B cell (primary cell): ENCODE data around the gene ZNF438. TPM values are rescaled to one million over a fixed set of nuclear protein-coding genes. Genes with fewer than 3 reads are reported as not detected.

Experiments used
- ATAC-seq: fragments of 200-7000 bp; cut with Tn5 transposase; one replicate; pipeline ENCODE4 v1.10.0; 2021; ENCODE audit warnings: low read depth, mild to moderate bottlenecking, moderate number of reproducible peaks, moderate library complexity
- CTCF ChIA-PET: fragments of 350-600 bp; sonication (Branson Sonifier 250); formaldehyde crosslinking; loops from one replicate; lab custom pipeline; 2021; ENCODE audit warnings: antibody characterized with exemption, inconsistent platforms; lab: Charles Lee
- POLR2A ChIA-PET: fragments of 350-600 bp; sonication (Branson Sonifier 250); formaldehyde crosslinking; loops from one replicate; lab custom pipeline; 2021; ENCODE audit warnings: antibody characterized with exemption; lab: Charles Lee
- DNase-seq: peaks from one replicate; pipeline ENCODE4 v3.0.0; 2013
- H2AFZ ChIP-seq: 2 replicates; pipeline ENCODE4 v1.6.1; 2012; ENCODE audit warnings: mild to moderate bottlenecking, low read depth, low read length; ENCODE audit not compliant: insufficient read depth, poor library complexity, severe bottlenecking
- H3K27ac ChIP-seq, 2 donors: 1 replicate in 1 of 2; 2 replicates in 1 of 2; pipeline ENCODE4 v1.5.1; 2012 to 2013; ENCODE audit warnings: low read length in 2 of 2, mild to moderate bottlenecking in 2 of 2, moderate library complexity in 1 of 2
- H3K27me3 ChIP-seq, 4 experiments: fragments of 200-600 bp in 1 of 4; sonication (generic) in 1 of 4; replicated peaks in 1 of 4; 1 replicate in 2 of 4; 2 replicates in 2 of 4; pipeline versions ENCODE4 v1.6.1 to v1.7.0; 2013 to 2016; ENCODE audit warnings: low read length in 3 of 4, mild to moderate bottlenecking in 2 of 4, mixed read lengths in 1 of 4, moderate library complexity in 1 of 4; ENCODE audit not compliant: insufficient read depth in 4 of 4, control insufficient read depth in 3 of 4; ENCODE audit errors: control extremely low read depth in 1 of 4
- H3K36me3 ChIP-seq, 2 experiments: replicated peaks in 1 of 2; 1 replicate in 1 of 2; 2 replicates in 1 of 2; pipeline versions ENCODE4 v1.6.1 to v1.7.1; 2013; ENCODE audit warnings: low read length in 1 of 2; ENCODE audit not compliant: insufficient read depth in 2 of 2, control insufficient read depth in 1 of 2; ENCODE audit errors: control extremely low read depth in 1 of 2, extremely low read depth in 1 of 2
- H3K4me1 ChIP-seq, 2 donors: fragments of 200-600 bp in 1 of 2; sonication (generic) in 1 of 2; 1 replicate in 1 of 2; 2 replicates in 1 of 2; pipeline versions ENCODE4 v1.5.1 to v1.6.1; 2013 to 2017; ENCODE audit warnings: low read length in 2 of 2; ENCODE audit not compliant: control insufficient read depth in 2 of 2, insufficient read depth in 2 of 2
- H3K4me2 ChIP-seq: replicated peaks from 2 replicates; pipeline ENCODE3; 2012; ENCODE audit warnings: mild to moderate bottlenecking, low read depth, low read length; ENCODE audit not compliant: poor library complexity, severe bottlenecking
- H3K4me3 ChIP-seq, 5 experiments: fragments of 200-600 bp in 1 of 5; sonication (generic) in 1 of 5; 1 replicate in 3 of 5; 2 replicates in 2 of 5; pipeline versions ENCODE4 v1.5.1 to v1.7.0; 2011 to 2016; ENCODE audit warnings: low read length in 4 of 5, mild to moderate bottlenecking in 4 of 5, low read depth in 2 of 5, control low read depth in 1 of 5, moderate library complexity in 1 of 5; ENCODE audit not compliant: insufficient read depth in 1 of 5; ENCODE audit errors: control extremely low read depth in 1 of 5, extremely low read depth in 1 of 5
- H3K79me2 ChIP-seq: fragments of 200-600 bp; sonication (generic); one replicate; pipeline ENCODE4 v1.6.0; 2016; ENCODE audit warnings: low read length; ENCODE audit not compliant: control insufficient read depth, insufficient read depth
- H3K9ac ChIP-seq: fragments of 200-600 bp; sonication (generic); 2 replicates; pipeline ENCODE4 v1.6.1; 2017; ENCODE audit warnings: mild to moderate bottlenecking, low read length, moderate library complexity
- H3K9me3 ChIP-seq, 3 donors: one replicate each; pipeline versions ENCODE4 v1.6.1 to v1.7.1; 2013; ENCODE audit warnings: low read length in 2 of 3; ENCODE audit not compliant: control insufficient read depth in 2 of 3, insufficient read depth in 1 of 3; ENCODE audit errors: control extremely low read depth in 1 of 3
- H4K20me1 ChIP-seq: 2 replicates; pipeline ENCODE4 v1.6.0; 2012; ENCODE audit warnings: mild to moderate bottlenecking, low read length; ENCODE audit not compliant: insufficient read depth, control insufficient read depth, poor library complexity, severe bottlenecking
- H3K27ac Mint-ChIP-seq: one replicate; pipeline ENCODE4 v1.8.0; 2021; ENCODE audit warnings: mixed read lengths
- H3K27me3 Mint-ChIP-seq: one replicate; pipeline ENCODE4 v1.8.0; 2021; ENCODE audit warnings: mixed read lengths
- H3K4me1 Mint-ChIP-seq: one replicate; pipeline ENCODE4 v1.8.0; 2021; ENCODE audit warnings: mixed read lengths
- H3K4me3 Mint-ChIP-seq: one replicate; pipeline ENCODE4 v1.8.0; 2021; ENCODE audit warnings: mixed read lengths
- H3K9me3 Mint-ChIP-seq: one replicate; pipeline ENCODE4 v1.8.0; 2022; ENCODE audit warnings: mixed read lengths; ENCODE audit not compliant: insufficient read depth
- EZH2 ChIP-seq: IDR thresholded peaks from 2 replicates; pipeline ENCODE4 v1.6.1; 2012; ENCODE audit warnings: borderline replicate concordance, low read depth, mild to moderate bottlenecking, moderate library complexity, low read length; ENCODE audit not compliant: insufficient read depth, poor library complexity, severe bottlenecking
- WGBS: methylation state at CpG from one replicate; pipeline ENCODE4 v1.1.5; 2013; ENCODE audit warnings: missing lambda C conversion rate; ENCODE audit not compliant: insufficient coverage; 5-methylcytosine and 5-hydroxymethylcytosine counted together
- intact Hi-C: fragments of 100-400 bp; cut with micrococcal nuclease; formaldehyde crosslinking; loops from one replicate; pipeline ENCODE4 v1.10.0; 2022
- polyA plus RNA-seq: library from polyadenylated mRNA; depleted of rRNA; stranded (reverse); fragments of >200 nt; gene quantifications from 2 replicates; pipeline ENCODE4 v1.2.3, GENCODE V29; 2012
- total RNA-seq, 2 donors: library from RNA; stranded (reverse); fragments of 120-200 nt in 1 of 2; gene quantifications; 1 replicate in 1 of 2; 2 replicates in 1 of 2; pipeline versions ENCODE4 v1.2.3 to v1.2.4, GENCODE V29; 2013 to 2022
- TF ChIP-seq, protein P1 (sequence below): fragments of 200-600 bp; IDR thresholded peaks from one replicate; pipeline ENCODE4 v1.8.0; 2022; ENCODE audit warnings: antibody characterized with exemption, mild to moderate bottlenecking

Gene ZNF438
- total and polyA plus RNA-seq, 2 donors (not counting 1 experiment from before 2014, with no cell fraction given) = 2.0 to 3.7 TPM

DNA sequence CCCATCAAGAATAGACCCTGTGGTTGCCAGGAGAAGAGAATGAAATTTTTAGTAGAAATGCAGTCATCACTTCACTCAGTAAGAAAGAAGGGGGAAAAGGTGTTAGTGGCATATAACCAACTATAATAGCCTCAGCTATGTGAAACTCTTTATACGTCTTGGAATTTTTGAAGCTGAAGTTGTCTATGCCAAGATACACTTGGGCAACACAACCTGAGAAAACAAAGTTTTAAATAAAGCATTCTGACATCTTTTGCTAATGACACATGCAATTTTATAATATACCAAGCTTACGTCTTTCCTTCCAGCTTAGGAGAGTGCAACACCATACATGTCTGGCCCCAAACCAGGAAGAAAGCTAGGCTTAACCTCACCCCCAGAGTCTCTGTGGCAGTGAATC is 40.8 kb upstream of the ZNF438 start:
- H3K27ac ChIP-seq = no peak overlapping the region
- Mint-ChIP-seq H3K4me3 (no peak overlapping the region), H3K27me3 (peaks cover 39% of the 10 kb centered on the region), H3K4me1 (no peaks in the 10 kb centered on the region), H3K9me3 (no peaks in the 10 kb centered on the region), H3K27ac (no peak overlapping the region)
- DNase-seq = no peak
- H3K4me3 ChIP-seq = no peak overlapping the region
- CTCF ChIA-PET = interaction anchor here (1.2 kb wide), 1 partner anchor 11 kb away, joined by 3 read pairs; no protein-coding TSS in a partner anchor
- H3K27me3 ChIP-seq = no peaks in the 10 kb centered on the region
- TF ChIP-seq, protein P1, sequence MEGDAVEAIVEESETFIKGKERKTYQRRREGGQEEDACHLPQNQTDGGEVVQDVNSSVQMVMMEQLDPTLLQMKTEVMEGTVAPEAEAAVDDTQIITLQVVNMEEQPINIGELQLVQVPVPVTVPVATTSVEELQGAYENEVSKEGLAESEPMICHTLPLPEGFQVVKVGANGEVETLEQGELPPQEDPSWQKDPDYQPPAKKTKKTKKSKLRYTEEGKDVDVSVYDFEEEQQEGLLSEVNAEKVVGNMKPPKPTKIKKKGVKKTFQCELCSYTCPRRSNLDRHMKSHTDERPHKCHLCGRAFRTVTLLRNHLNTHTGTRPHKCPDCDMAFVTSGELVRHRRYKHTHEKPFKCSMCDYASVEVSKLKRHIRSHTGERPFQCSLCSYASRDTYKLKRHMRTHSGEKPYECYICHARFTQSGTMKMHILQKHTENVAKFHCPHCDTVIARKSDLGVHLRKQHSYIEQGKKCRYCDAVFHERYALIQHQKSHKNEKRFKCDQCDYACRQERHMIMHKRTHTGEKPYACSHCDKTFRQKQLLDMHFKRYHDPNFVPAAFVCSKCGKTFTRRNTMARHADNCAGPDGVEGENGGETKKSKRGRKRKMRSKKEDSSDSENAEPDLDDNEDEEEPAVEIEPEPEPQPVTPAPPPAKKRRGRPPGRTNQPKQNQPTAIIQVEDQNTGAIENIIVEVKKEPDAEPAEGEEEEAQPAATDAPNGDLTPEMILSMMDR = no peak
- no peak for TF ChIP-seq EZH2
- intact Hi-C loops = no loop called here
- POLR2A ChIA-PET = no interaction called here
- no peak overlapping the region for H2AFZ ChIP-seq
- H3K4me2 ChIP-seq = no peak overlapping the region
- no peaks in the 10 kb centered on the region for H4K20me1 ChIP-seq
- H3K9ac ChIP-seq = no peak overlapping the region
- no peaks in the 10 kb centered on the region for H3K9me3 ChIP-seq
- no peaks in the 10 kb centered on the region for H3K79me2 ChIP-seq
- ATAC-seq = no peak
- H3K36me3 ChIP-seq = no peaks in the 10 kb centered on the region
- 80% methylated on average over 1 of the region's 2 CpGs for WGBS
- no peaks in the 10 kb centered on the region for H3K4me1 ChIP-seq

DNA sequence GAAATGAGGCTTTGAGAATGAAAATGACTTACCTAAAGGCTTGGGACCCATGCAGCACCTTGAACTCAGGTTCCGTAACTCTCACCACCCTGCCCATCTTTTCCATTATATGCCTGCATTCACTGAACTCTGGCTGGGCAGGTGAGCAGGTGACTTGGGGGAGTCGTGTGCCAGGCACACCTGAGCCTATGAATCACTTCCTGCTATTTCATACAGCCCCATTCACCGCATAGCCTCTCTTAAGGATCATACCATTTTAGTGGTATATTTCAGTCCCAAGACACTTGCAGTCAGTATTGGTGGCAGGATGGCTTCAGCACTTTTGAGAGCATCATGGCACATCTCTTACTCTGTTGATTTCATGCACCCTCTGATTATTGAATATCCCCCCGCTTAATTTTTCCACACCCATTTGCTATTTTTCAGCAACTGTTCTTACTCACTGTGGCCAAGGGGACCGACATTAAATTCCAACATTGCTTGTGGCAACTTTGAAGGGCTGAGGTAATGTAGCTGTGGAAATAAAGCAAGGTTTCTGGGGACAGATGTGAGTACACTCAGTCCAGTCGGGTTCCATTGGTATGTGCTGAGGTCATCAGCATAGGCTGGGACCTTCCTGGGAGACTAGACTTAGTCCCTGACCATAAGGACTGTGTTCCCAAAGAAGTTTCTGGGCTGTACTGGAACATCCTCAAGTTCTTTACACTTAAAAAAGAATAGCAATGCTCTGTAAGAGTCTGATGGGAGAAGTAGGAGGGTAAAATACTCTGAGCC is 39.8 kb upstream of the ZNF438 start:
- peaks cover 39% of the 10 kb centered on the region for H3K27me3 Mint-ChIP-seq
- WGBS = 83% methylated on average over 2 of the region's 6 CpGs
- no peak for ATAC-seq

More for the DNA sequence above, 39.8 kb upstream of the ZNF438 start:
- ChIA-PET CTCF (no interaction called here), POLR2A (no interaction called here)
- Mint-ChIP-seq H3K4me3 (no peak overlapping the region), H3K27ac (no peak overlapping the region), H3K4me1 (no peaks in the 10 kb centered on the region), H3K9me3 (no peaks in the 10 kb centered on the region)
- Histone ChIP-seq H3K4me2 (no peak overlapping the region), H3K79me2 (no peaks in the 10 kb centered on the region), H3K27ac (no peak overlapping the region), H4K20me1 (no peaks in the 10 kb centered on the region), H3K36me3 (no peaks in the 10 kb centered on the region), H3K4me3 (no peak overlapping the region), H3K27me3 (no peaks in the 10 kb centered on the region), H3K9me3 (no peaks in the 10 kb centered on the region), H3K9ac (no peak overlapping the region), H2AFZ (no peak overlapping the region), H3K4me1 (no peaks in the 10 kb centered on the region)
- TF ChIP-seq, protein P1 = no peak
- no peak for TF ChIP-seq EZH2
- intact Hi-C loops = no loop called here
- DNase-seq = no peak
